ENCODE results near the gene UCP3.

The UCP3 gene

DNA sequence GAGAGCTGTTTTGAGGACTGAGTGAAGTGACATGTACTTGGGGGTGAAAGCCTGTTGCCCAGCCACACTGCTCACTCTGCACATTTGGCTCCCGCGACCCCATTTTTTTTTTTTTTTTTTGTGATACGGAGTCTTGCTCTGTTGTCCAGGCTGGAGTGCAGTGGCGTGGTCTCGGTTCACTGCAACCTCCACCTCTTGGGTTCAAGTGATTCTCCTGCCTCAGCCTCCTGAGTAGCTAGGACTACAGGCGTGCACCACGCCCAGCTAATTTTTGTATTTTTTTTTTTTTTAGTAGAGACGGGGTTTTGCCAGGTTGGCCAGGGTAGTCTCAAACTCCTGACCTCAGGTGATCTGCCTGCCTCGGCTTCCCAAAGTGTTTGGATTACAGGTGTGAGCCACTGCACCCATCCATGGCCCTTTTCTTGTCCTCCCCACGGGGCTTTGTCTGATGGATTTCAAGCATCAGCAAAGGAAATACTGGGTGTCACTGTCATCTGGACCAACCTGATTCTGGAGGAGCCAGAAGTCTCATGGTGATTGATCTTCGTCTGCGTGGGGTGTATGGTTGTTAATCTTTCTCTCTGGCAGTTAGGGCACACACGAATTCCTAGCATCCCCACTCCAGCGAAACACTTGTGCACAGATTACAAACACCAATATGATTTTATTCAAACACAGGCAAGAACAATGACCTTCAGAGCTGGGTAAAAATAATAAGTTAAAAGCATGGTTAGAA lies 3.4 kb upstream of the UCP3 start:
- H3K9me3 ChIP-seq (ENCODE audit: insufficient read depth, low read depth, low read length), result no peaks in the 10 kb centered on the region
- no peak overlapping the region for H4K91ac ChIP-seq (ENCODE audit: low read depth, low read length)
- H2AFZ ChIP-seq (ENCODE audit: insufficient read depth, low read length, poor library complexity), result no peak overlapping the region
- H4K8ac ChIP-seq (ENCODE audit: low read depth, low read length), result no peak overlapping the region
- no peaks in the 10 kb centered on the region for H3K79me2 ChIP-seq (ENCODE audit: control insufficient read depth, insufficient read depth, low read length, poor library complexity)
- H2BK5ac ChIP-seq (ENCODE audit: low read depth, low read length, poor library complexity), result no peak overlapping the region
- no peak overlapping the region for H4K12ac ChIP-seq (ENCODE audit: low read depth, low read length)
- peaks cover 7 to 8% of the 10 kb centered on the region in 2 experiments for H3K36me3 ChIP-seq (ENCODE audit: control insufficient read depth in 1 of 2, insufficient read depth in 2 of 2, low read length in 2 of 2)
- no peak overlapping the region for H3K4ac ChIP-seq (ENCODE audit: low read depth, low read length)
- H3K4me3 ChIP-seq (ENCODE audit: low read depth, low read length), result no peak overlapping the region
- no peak overlapping the region for H3K23ac ChIP-seq (ENCODE audit: low read length)
- H3K79me1 ChIP-seq (ENCODE audit: low read length), result no peaks in the 10 kb centered on the region
- H2AK5ac ChIP-seq (ENCODE audit: low read length), result no peak overlapping the region
- no peak for DNase-seq
- no peak overlapping the region for H3K9ac ChIP-seq (ENCODE audit: low read length)
- no peaks in the 10 kb centered on the region for H3K27me3 ChIP-seq (ENCODE audit: insufficient read depth, low read length)
- H3K14ac ChIP-seq (ENCODE audit: low read length), result no peak overlapping the region
- H3K4me2 ChIP-seq (ENCODE audit: low read length), result no peak overlapping the region
- no CpG with 5 or more reads among the region's 14 CpGs for WGBS (ENCODE audit: extremely low coverage, insufficient coverage, insufficient read length)
- no peak overlapping the region for H3K27ac ChIP-seq (ENCODE audit: low read depth, low read length)
- H2BK120ac ChIP-seq (ENCODE audit: insufficient read depth, low read length, poor library complexity), result no peak overlapping the region
- H3K18ac ChIP-seq (ENCODE audit: low read length), result no peak overlapping the region
- no peak overlapping the region for H2BK12ac ChIP-seq (ENCODE audit: low read length)
- peaks cover 0 to 5% of the 10 kb centered on the region in 2 experiments for H3K4me1 ChIP-seq (ENCODE audit: control insufficient read depth in 1 of 2, insufficient read depth in 2 of 2, low read length in 2 of 2)

DNA sequence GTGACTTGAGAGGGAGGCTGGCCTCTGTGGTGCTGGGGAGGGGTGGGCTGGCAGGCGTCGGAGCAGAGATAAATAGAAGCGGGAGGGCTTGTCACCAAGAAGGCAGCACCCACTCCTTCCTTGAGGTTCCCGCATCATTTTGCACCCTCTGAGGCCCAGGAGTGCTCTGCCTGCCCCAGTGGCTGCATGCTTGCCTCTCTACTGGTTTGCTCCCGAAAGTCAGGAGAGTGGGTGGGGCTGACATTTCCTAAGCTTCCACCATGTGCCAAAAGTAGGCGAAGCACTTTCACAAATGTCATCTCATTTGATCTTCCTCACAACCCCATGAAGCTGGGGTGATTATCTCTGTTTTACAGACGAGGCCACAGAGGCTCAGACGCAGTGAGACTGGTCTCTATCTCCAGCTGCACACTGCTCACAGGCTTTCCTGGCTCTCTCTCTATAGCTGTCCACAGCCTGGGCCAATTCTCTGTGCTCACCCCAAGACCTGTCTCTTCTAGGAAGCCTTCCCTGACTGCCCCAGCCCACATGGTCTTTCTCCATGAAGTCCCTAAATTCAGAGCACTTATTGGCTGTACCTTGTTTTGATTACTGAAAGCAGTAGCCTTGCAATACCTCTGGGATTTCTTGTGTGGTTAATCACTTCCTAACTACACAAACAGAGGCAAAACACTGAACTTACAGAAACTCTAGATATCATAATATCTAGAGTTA lies 2.6 kb upstream of the UCP3 start:
- no peak overlapping the region for H3K4me2 ChIP-seq (ENCODE audit: low read length)
- no peak for DNase-seq
- H3K9ac ChIP-seq (ENCODE audit: low read length), result no peak overlapping the region
- H3K4me1 ChIP-seq (ENCODE audit: control insufficient read depth in 1 of 2, insufficient read depth in 2 of 2, low read length in 2 of 2), result peaks cover 0 to 3% of the 10 kb centered on the region in 2 experiments
- H3K18ac ChIP-seq (ENCODE audit: low read length), result no peak overlapping the region
- H3K14ac ChIP-seq (ENCODE audit: low read length), result no peak overlapping the region
- no peak overlapping the region for H2BK120ac ChIP-seq (ENCODE audit: insufficient read depth, low read length, poor library complexity)
- no peak overlapping the region for H2BK5ac ChIP-seq (ENCODE audit: low read depth, low read length, poor library complexity)
- WGBS (ENCODE audit: extremely low coverage, insufficient coverage, insufficient read length), result no CpG with 5 or more reads among the region's 8 CpGs
- H3K79me2 ChIP-seq (ENCODE audit: control insufficient read depth, insufficient read depth, low read length, poor library complexity), result no peaks in the 10 kb centered on the region
- no peak overlapping the region for H4K8ac ChIP-seq (ENCODE audit: low read depth, low read length)
- no peak overlapping the region for H3K27ac ChIP-seq (ENCODE audit: low read depth, low read length)
- H3K9me3 ChIP-seq (ENCODE audit: insufficient read depth, low read depth, low read length), result no peaks in the 10 kb centered on the region
- no peak overlapping the region for H3K4me3 ChIP-seq (ENCODE audit: low read depth, low read length)
- H3K4ac ChIP-seq (ENCODE audit: low read depth, low read length), result no peak overlapping the region
- no peak overlapping the region for H2BK12ac ChIP-seq (ENCODE audit: low read length)
- H3K23ac ChIP-seq (ENCODE audit: low read length), result no peak overlapping the region
- no peak overlapping the region for H4K12ac ChIP-seq (ENCODE audit: low read depth, low read length)
- no peak overlapping the region for H2AK5ac ChIP-seq (ENCODE audit: low read length)
- no peaks in the 10 kb centered on the region for H3K79me1 ChIP-seq (ENCODE audit: low read length)
- H4K91ac ChIP-seq (ENCODE audit: low read depth, low read length), result no peak overlapping the region
- H3K27me3 ChIP-seq (ENCODE audit: insufficient read depth, low read length), result no peaks in the 10 kb centered on the region
- no peak overlapping the region for H2AFZ ChIP-seq (ENCODE audit: insufficient read depth, low read length, poor library complexity)
- peaks cover 3 to 4% of the 10 kb centered on the region in 2 experiments for H3K36me3 ChIP-seq (ENCODE audit: control insufficient read depth in 1 of 2, insufficient read depth in 2 of 2, low read length in 2 of 2)

DNA sequence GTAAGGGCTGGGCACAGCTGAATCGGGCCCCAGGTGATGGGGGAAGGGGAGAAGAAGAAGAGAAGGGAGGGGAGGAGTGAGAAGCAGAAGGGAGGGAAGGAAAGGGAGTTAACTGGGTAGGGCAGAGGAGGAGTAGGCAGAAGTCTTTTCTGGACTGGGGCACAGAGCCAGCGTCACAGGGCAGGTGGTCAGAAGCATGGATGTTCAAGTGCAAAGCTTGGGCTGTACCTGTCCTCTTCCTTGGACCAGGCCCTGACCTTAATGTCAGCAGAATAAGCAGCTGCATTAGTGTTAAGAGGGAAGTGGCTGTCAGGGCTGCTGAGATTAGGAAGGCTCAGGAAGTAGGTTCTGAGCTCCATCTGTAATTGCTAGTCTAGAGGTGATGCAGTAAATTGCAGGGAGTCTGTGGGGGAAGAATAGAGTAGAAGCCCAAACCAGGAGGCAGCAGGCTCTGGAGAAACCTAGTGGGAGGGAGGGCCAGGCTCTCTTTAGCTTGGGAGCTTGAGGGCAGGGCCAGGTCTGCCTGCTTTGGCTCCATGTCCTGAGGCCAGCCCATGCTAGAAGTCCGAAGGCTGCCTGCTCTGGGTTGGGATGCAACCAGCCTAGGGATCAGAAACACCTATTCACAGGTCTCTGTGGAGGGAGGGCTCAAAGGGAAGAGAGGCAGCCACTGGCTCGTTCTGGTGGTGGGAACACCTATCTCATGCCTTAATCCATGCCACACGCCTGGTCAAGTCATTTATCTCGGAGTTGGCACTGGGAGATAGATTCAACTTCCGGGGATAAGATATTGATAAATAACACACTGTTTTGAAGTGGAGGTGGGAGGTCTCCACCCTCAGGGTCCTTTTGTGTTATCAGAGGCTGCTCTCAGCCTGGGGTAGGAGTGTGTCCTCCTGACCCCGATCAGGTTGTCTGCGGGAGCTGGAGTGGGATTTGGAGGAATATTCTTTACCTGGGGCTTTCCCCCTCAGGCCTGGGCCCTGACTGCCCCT lies 1.7 kb upstream of the UCP3 start:
- H3K27ac ChIP-seq (ENCODE audit: low read depth, low read length), result no peak overlapping the region
- no peak overlapping the region for H2BK5ac ChIP-seq (ENCODE audit: low read depth, low read length, poor library complexity)
- no peak overlapping the region for H3K4ac ChIP-seq (ENCODE audit: low read depth, low read length)
- H2AK5ac ChIP-seq (ENCODE audit: low read length), result no peak overlapping the region
- no peak overlapping the region for H4K91ac ChIP-seq (ENCODE audit: low read depth, low read length)
- no peak for DNase-seq
- no peak overlapping the region for H2BK12ac ChIP-seq (ENCODE audit: low read length)
- H2BK120ac ChIP-seq (ENCODE audit: insufficient read depth, low read length, poor library complexity), result no peak overlapping the region
- no peak overlapping the region for H4K8ac ChIP-seq (ENCODE audit: low read depth, low read length)
- no peaks in the 10 kb centered on the region for H3K79me2 ChIP-seq (ENCODE audit: control insufficient read depth, insufficient read depth, low read length, poor library complexity)
- H3K36me3 ChIP-seq (ENCODE audit: control insufficient read depth in 1 of 2, insufficient read depth in 2 of 2, low read length in 2 of 2), result no peaks in the 10 kb centered on the region
- H3K4me1 ChIP-seq (ENCODE audit: control insufficient read depth in 1 of 2, insufficient read depth in 2 of 2, low read length in 2 of 2), result no peaks in the 10 kb centered on the region
- no CpG with 5 or more reads among the region's 9 CpGs for WGBS (ENCODE audit: extremely low coverage, insufficient coverage, insufficient read length)
- H3K9me3 ChIP-seq (ENCODE audit: insufficient read depth, low read depth, low read length), result no peaks in the 10 kb centered on the region
- H4K12ac ChIP-seq (ENCODE audit: low read depth, low read length), result no peak overlapping the region
- H3K4me2 ChIP-seq (ENCODE audit: low read length), result no peak overlapping the region
- no peak overlapping the region for H3K9ac ChIP-seq (ENCODE audit: low read length)
- H3K23ac ChIP-seq (ENCODE audit: low read length), result no peak overlapping the region
- no peak overlapping the region for H3K4me3 ChIP-seq (ENCODE audit: low read depth, low read length)
- no peak overlapping the region for H3K14ac ChIP-seq (ENCODE audit: low read length)
- H3K27me3 ChIP-seq (ENCODE audit: insufficient read depth, low read length), result no peaks in the 10 kb centered on the region
- H2AFZ ChIP-seq (ENCODE audit: insufficient read depth, low read length, poor library complexity), result no peak overlapping the region
- no peak overlapping the region for H3K18ac ChIP-seq (ENCODE audit: low read length)
- H3K79me1 ChIP-seq (ENCODE audit: low read length), result no peaks in the 10 kb centered on the region

DNA sequence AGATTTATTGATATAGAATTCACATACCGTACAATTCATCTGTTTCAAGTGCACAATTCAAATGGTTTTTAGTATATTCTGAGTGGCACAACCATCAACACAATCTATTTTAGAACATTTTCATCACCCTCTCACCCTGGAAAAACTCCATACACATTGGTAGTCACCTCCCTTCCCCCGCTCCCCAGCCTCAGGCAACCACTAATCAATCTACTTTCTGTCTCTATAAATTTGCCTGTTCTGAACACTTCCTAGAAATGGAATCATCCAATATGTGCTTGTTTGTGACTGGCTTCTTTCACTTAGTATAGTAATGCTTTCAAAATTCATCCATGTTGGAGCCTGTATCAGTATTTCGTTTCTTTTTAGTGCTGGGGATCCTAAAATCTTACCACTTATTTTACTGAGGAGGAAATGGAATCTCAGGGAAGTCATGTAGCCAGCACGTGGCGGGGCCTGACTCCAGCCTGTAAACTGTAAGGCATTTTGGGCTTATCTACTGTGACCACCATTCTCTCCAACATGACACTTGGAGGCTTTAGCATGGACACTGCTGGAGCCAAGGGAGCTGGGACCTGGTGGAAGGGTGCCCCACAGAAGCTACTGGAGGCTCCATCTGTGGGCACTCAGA lies 905 bp upstream of the UCP3 start:
- Histone ChIP-seq H3K79me2 (ENCODE audit: control insufficient read depth, insufficient read depth, low read length, poor library complexity) (no peaks in the 10 kb centered on the region), H2BK12ac (ENCODE audit: low read length) (no peak overlapping the region), H2BK120ac (ENCODE audit: insufficient read depth, low read length, poor library complexity) (no peak overlapping the region), H2AFZ (ENCODE audit: insufficient read depth, low read length, poor library complexity) (no peak overlapping the region), H3K9me3 (ENCODE audit: insufficient read depth, low read depth, low read length) (no peaks in the 10 kb centered on the region), H3K27me3 (ENCODE audit: insufficient read depth, low read length) (no peaks in the 10 kb centered on the region), H3K4ac (ENCODE audit: low read depth, low read length) (no peak overlapping the region), H3K79me1 (ENCODE audit: low read length) (no peaks in the 10 kb centered on the region), H3K36me3 (ENCODE audit: control insufficient read depth in 1 of 2, insufficient read depth in 2 of 2, low read length in 2 of 2) (no peaks in the 10 kb centered on the region), H2AK5ac (ENCODE audit: low read length) (no peak overlapping the region), H4K91ac (ENCODE audit: low read depth, low read length) (no peak overlapping the region), H3K4me2 (ENCODE audit: low read length) (no peak overlapping the region), H4K8ac (ENCODE audit: low read depth, low read length) (no peak overlapping the region), H3K4me3 (ENCODE audit: low read depth, low read length) (no peak overlapping the region), H3K9ac (ENCODE audit: low read length) (no peak overlapping the region), H3K4me1 (ENCODE audit: control insufficient read depth in 1 of 2, insufficient read depth in 2 of 2, low read length in 2 of 2) (no peaks in the 10 kb centered on the region), H2BK5ac (ENCODE audit: low read depth, low read length, poor library complexity) (no peak overlapping the region), H3K27ac (ENCODE audit: low read depth, low read length) (no peak overlapping the region), H3K18ac (ENCODE audit: low read length) (no peak overlapping the region), H4K12ac (ENCODE audit: low read depth, low read length) (no peak overlapping the region), H3K14ac (ENCODE audit: low read length) (no peak overlapping the region), H3K23ac (ENCODE audit: low read length) (no peak overlapping the region)
- WGBS (ENCODE audit: extremely low coverage, insufficient coverage, insufficient read length), result no CpG with 5 or more reads among the region's 5 CpGs
- DNase-seq, result no peak

Data from trophoblast cell (in vitro differentiated cells and primary cell).